HG02885 (cell line): Measurements from ENCODE around the gene BIRC3.
A peak's percentile ranks its signal among the peaks of the same experiment; 100 is the strongest.

Experiments used
- ATAC-seq: cut with Tn5 transposase; IDR thresholded peaks from one replicate; pipeline ENCODE4 v1.9.1; 2021; ENCODE audit warnings: mild to moderate bottlenecking; ENCODE audit not compliant: unreplicated experiment, poor library complexity

Gene BIRC3

DNA sequence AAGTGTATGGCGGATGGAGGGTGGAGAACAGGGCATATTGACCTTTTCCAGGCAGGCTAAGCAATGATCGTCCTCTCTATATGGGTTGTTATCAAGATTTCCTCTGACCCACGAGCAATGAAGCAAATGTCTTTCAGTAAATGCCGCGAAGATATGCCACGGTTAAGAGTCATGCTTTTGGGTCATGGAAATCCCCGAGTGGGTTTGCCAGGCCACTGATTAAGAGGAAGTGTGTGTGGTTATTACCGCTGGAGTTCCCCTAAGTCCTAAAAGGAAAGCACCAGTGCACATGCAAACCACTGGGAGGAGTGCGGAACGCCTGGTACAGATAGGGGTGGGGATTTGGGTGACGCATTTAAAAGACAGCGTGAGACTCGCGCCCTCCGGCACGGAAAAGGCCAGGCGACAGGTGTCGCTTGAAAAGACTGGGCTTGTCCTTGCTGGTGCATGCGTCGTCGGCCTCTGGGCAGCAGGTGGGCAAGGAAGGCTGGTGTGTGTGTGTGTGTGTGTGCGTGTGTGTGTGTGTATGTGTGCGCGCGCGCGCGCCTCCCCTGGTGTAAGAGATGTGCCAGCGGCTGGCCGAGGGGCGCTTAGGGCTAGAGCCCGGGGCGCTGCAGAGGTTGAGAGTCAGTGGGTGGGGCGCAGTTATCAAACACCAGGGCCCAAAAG lies at the start of gene BIRC3:
Gene BIRC3, plus strand, starts transcription at position 386 of the 669 bp plus-strand sequence. CDS start 7,026 bp downstream, outside the sequence.
- ATAC-seq, result peak; percentile 80

DNA sequence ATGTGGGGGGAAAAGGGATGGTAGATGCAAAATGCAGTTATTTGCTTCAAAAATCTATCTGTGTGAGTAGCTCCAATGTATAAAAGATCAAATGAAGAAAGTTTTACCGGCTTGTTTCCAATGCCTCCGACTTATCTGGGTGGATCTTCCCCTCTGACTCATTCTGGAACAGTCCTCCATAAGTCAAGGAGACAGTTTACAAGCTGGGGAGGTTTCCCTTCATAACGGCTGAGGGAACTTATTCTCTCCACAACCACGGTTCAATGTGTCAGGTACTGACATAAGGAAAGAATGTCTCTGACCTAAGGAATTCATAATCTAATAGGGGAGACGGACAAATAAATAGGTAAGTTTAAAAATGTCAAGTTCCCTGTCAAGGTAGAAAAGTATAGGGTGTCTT lies 49.7 kb upstream of the BIRC3 start:
- ATAC-seq, result no peak

DNA sequence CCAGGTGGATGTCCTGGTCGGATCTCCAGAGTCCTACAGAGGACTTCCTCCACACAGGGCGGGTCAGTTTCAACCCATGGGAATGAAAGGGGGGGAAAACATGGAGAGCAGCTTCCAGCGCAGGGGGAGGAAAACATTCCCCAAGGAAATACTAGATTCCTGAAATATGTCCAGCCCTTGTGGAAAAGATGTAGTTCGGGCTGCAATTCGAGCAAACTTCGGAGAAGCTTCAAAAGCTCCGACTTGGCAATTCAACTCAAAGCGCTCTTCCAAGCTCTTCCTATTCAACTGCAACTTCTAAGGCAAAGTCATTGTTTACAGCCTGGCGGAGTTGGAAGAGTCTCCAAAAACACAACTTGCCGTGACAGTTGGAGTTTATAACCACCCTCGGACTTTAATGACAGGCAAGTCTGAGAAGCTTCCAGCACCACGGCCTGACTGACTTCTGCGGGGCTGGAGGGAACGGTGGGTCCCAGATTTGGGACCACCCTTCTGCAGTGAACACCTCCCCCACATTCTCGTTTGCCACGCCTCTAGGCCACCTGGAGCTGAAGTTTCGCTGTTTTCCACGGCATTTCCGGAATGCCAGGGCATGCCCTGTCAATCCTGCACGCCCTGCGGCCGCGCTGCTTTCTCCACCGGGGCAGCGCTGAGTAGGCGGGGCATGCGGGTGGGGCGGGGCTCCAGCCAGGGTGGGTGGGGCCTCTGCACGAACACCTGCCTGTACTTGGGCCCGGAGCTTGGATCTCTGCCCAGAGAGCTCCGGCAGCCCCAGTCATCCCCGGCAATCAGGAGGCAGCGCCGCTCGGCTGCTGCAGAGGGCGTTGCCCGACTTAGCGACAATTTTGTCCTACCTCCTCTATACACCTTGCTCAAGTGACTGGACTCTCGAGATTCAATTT lies 49.0 kb upstream of the BIRC3 start:
- ATAC-seq, result peak; percentile 97

DNA sequence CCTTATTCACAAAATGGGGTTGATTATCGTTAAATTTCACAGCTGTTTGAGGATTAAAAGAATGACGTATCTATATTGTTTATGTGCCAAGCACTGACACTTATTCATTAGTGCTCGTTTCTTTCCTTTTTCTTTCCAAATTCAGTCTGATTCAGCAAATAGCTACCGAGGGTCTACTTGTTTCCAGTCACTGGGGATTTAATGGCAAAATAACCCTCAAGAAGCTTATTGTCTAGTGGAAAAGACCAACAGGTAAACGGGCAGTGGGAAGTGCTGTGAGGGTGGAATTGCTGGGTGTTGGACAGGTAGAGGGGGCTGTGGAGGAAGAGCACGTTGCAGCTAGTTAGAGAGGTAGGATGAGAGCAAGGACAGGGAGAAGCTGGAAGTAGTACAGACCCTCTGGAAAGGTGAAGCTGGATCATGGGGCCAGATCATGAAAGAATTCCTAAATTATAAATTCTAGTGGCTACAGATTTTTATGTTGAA lies 48.3 kb upstream of the BIRC3 start:
- no peak for ATAC-seq

DNA sequence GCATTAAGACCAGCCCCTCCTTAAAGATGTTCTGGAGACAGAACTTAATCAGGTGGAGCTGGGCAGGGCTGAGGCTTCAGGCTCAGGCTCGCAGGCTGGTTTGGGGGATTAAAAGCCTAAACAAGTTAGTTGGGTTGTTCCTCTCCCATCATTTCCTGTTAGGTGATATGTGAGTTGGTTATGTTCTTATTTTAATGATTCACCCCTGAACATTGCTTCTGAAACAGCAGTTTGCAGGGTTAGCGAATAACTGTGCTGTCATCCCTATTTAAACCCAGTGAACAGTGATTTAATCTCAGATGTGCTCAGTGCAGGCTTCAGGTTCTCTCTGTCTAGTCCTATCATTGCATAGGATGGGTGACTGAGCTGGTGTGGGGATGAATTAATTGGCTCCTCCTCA lies 47.4 kb upstream of the BIRC3 start:
- no peak for ATAC-seq

DNA sequence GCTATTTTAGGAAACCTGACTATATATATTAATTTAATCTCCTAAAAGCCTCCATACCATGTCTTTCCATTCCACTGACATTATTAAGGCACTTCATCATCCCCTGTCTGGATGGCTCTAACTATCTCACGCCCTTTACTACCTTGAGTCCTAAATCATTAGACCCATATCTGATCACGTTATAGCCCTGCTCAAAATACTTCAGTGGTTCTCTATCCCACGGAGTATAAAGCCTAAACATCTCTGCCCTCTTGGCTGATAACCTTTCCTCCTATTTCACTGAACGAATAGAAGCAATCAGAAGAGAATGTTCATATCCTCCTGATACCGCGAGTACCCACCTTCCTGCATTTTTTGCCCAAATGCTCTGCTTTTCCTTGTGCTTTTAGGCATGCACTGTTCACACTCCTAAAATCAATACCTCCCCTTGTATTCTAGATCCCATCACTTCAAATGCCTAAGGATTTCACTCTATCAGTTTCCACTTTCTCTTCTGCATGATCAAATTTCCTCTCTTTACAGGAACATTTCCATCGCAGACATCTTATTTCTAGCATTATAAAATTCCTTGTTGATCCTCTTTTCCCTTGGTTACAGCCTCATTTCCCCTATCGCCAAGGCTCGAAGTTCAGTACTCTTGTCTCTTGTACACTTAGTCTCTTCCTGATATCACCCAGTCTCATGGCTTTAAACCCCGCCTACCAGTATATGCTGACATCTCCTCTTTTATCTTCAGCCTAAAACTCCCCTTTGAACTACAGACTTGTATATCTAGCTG lies 45.0 kb upstream of the BIRC3 start:
- no peak for ATAC-seq

DNA sequence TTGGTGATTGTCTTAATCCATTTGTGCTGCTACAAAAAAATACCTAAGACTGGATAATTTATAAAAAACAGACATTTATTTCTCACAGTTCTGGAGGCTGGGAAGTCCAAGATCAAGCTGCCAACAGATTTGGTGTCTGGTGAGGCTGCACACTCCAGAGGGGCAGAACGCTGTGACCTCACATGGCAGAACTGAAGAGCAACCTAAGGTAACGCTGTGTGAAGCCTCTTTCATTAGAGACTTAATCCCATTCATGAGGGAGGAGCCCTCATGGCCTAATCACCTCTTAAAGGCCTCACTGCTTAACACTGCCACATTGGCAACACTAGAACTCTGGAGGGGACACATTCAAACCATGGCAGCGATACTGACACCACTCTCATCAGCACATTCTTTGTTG lies 42.7 kb upstream of the BIRC3 start:
- ATAC-seq, result no peak

DNA sequence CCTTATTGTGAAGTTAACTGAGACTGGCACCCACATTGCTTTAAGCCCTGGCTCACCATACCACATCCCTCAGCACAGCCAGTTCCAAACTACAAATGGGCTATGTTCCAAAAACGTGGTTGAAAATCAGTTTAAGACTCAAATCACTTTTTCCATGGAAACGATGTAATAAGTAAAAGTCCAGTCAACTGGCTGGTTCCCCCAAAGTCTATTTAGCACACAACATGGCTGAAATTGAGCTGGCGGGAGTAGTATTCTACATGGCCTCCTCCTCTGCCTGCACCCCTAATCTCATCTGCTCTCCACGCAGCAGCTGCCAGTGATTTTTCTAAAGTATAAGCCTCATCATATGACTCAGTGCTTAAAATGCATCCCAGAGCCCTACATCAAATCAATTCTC lies 40.9 kb upstream of the BIRC3 start:
- no peak for ATAC-seq

DNA sequence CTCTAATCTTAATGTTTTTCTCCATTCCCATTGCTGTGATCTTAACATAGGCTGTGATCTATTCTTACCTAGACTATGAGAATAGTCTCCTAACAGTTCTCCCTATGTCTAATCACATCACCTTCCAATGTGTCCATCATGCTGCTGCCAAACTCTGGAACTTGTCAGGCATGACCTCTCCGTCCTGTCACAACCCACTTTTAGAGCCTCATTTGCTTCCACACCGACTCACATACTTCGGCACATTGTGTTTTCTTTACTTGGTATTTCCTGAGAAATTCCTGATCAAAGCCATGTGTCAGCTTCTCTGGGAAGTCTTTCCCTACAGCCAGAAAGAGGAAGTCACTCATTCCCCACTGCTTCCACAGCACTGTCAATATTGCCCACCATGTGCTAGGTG lies 40.5 kb upstream of the BIRC3 start:
- ATAC-seq, result no peak

DNA sequence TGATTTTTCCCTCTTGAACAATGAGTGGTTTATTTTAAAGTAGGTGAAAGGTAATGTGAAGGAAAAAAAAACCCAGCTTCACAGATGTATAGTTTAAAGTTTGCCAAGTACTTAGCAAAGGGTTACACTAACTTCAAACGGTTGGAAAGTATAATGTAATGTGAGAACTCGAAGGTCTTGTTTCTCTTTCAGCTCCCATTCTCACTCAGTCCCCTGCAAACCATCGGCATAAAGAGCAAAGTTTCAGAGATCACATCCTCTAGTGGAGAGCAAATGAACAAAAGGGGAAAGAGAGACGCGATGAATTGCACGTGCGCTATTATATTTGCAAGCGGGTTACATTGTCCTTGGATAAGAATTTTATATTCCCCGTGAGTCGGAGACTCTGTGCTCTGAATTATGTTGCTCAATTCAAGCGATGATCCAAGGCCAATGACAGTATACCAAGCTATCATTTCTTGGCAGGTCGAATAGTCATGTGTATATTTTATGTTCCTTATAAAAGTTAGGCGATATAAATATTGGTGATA lies 37.6 kb upstream of the BIRC3 start:
- ATAC-seq, result peak; percentile 94

DNA sequence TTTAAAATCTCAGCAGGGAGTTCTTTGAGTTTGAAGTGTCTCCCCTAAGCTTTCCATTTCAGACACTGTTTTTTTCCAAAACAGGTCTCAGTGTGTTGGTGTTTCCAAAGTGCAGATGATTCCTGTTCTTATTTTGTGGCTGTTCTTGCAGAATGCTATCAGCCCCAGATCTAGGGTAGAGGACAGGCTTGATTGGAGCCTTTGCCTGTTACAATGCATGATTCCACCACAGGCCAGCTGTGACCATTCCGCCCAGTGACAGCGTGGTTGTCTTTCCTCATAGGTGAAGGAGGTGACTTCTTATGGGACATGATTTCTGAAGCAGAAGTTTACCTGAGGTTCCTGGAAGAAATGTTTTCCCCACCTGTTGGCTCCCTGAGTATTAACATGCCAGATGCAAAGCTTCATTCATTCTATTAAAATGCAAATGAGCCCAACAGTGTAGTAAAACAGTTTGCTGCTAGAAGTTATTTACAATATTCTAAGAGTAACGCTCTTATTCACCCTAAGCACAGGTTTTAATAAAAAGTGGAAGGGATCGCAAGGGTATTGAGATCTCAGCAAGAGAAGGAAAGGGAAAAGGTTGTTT lies 36.9 kb upstream of the BIRC3 start:
- ATAC-seq, result no peak

DNA sequence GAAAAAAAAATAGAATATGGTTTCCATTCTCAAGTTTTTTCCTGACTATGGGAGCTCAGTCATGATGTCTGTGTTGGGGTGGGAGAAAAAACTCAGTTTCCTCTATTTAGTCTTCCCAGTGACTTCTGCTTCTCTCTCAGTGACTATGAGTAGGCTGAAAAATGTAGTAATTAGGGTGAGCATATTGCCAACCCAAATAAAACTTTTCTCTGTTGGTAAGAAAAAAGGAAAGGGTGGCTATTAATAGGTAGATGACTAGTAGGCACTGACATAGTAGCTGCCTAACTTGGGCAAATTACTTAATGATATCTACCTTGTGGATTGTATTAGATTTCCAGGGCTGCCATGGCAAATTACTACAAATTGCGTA lies 34.2 kb upstream of the BIRC3 start:
- ATAC-seq, result no peak

DNA sequence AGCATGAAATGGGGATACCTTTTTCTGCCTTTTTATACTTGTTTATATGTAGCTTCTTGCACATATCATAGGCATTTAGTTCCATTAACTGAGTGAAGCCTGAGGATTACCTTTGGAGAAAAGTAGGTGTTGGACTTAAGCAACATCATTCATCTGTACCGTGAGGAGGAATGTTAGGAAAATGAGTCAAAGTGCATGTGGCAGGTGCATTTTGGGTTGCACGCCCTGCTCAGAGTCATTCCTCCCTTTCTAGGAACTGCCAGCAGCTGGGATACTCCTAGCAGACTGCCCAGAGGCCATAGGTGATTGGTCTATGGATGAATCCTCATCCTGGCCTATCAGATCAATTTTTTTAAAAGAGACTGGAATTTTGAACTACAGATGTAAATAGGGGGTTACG lies 33.3 kb upstream of the BIRC3 start:
- ATAC-seq, result no peak

DNA sequence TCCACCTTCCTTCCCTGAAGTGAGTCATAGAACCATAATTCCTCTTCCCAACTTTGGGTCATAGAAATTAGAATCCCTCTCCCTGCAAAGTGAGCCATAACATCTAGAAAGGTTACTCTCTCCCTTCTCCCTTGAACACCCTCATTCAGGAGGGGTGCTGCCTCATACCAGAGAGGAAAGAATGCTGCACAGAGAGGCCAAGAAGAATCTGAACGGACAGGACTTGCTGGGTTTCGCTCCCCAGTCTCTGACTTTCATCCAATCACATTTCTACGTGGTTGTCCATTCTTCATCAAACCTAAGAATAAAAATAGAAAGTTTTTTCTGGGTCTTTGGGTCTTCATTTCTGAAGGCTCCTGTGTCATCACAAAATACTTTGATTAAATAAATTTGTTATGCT lies 31.0 kb upstream of the BIRC3 start:
- ATAC-seq, result no peak

DNA sequence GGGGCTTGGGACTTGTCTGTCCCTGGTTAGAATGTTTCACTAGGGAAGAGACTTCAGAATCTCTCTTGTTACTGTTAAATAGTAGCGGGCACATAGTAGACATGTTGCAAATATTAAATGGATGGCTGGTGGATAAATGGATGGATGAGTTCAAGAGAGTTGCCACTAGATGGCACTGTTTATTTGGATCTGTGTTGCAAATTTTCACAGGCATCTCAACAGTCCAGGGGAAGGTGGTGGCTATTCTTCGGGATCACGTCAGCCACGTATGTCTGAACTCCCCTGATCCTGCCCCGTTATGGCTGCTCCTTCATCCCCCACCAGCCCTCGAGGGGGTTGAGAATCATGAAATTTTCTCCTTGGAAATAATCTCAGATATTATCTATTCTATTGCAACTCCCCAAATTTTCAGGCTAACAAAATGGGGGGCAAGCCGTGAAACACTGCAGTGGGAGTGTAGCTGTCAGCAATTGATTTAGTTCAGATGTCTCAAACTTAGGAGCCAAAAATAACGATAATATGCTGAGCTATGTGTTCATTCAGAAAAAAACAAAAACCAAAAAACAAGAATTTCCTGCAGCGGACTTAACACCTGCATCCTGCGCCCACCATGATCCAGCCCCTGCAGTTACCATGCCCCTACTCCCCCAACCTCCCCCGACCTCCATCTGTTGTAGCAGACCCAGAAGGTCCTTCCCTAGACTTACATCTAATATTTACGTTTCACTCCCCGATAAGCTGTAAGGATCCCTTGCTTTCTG lies 29.1 kb upstream of the BIRC3 start:
- peak; percentile 93 for ATAC-seq

DNA sequence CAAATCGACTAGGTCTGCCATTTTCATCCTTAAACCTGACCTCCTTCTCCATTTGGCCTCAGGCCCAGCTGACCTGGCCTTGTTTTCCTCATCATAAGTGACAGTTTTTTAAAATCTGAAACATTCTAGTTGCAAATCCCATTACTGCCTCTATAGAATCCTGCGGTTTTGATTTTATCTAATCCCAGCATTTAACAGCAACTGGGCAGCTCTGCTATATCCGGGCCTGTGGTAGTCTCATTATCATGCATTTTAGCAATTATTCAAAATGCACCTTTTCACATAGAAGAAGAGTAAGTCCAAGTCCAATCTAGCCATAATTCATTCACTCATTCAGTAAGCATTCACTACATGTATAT lies 28.6 kb upstream of the BIRC3 start:
- no peak for ATAC-seq

DNA sequence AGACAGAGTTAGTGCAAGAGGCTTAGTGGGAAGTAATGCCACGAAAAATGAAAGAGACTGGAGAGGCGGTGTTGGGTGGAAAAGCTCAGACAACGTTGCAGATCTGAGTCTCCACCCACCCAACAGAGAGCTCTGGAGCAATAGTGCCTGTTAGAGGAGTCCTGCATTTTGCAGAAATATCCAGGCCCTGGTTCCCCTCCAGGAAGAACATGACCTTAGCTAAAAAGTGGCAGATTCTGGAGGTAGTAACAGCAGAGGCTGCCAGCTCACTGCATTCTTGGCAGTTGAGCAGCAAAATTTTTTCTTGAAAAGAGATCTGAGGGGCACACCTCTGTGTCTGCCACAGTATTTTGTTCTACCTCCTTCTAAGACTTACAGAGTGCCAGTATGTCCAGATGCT lies 27.7 kb upstream of the BIRC3 start:
- no peak for ATAC-seq

DNA sequence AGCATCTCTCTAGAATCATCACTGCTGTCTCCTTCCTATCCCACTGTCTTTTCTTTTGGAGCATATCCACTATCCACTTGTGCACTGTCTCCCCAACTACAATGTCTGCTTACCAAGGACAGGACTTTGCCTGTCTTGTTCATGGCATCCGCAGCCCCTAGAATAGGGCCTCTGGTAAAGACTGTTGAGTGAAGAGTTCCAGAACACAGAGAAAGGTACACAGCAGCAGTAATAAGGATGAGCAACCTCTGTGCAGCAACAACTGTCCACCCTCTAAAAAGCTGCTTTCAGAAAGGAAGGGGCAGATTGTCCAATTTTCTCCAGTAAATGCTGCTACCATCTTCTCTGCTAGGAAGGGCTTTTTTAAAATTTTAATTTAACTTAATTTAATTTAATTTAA lies 25.5 kb upstream of the BIRC3 start:
- ATAC-seq, result no peak

DNA sequence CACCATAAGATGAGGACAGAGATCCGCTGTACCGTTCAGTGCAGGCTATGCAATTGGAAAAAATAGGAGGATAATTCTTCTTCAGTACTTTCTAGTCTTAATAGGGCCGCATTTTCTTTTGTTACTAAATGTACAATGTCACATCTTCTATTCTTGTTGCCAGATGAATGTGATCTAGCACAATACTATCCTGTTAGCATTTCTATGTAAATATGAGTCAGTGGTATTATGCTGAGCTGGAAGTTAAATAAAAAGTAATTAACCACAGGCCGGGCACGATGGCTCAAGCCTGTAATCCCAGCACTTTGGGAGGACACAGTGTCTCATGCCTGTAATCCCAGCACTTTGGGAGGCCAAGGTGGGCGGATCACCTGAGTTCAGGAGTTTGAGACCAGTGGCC lies 24.4 kb upstream of the BIRC3 start:
- ATAC-seq, result no peak
